Stimulated activated CD4-positive, alpha-beta T cell treated with anti-CD3 and anti-CD28 coated beads, Interleukin-2, amount 100 ng/mL, for 4 hours (primary cell): ENCODE data around the gene QSOX2.
A peak's percentile ranks its signal among the peaks of the same experiment; 100 is the strongest.
"Not testable (repeated sequence)": the region's sequence is repeated elsewhere in the genome, so short reads cannot be mapped to it uniquely, and the experiment has no call there.

Experiments used
- DNase-seq: peaks from one replicate; pipeline ENCODE4 v3.0.0-alpha.2; 2020; ENCODE audit warnings: low read depth

Gene QSOX2

DNA sequence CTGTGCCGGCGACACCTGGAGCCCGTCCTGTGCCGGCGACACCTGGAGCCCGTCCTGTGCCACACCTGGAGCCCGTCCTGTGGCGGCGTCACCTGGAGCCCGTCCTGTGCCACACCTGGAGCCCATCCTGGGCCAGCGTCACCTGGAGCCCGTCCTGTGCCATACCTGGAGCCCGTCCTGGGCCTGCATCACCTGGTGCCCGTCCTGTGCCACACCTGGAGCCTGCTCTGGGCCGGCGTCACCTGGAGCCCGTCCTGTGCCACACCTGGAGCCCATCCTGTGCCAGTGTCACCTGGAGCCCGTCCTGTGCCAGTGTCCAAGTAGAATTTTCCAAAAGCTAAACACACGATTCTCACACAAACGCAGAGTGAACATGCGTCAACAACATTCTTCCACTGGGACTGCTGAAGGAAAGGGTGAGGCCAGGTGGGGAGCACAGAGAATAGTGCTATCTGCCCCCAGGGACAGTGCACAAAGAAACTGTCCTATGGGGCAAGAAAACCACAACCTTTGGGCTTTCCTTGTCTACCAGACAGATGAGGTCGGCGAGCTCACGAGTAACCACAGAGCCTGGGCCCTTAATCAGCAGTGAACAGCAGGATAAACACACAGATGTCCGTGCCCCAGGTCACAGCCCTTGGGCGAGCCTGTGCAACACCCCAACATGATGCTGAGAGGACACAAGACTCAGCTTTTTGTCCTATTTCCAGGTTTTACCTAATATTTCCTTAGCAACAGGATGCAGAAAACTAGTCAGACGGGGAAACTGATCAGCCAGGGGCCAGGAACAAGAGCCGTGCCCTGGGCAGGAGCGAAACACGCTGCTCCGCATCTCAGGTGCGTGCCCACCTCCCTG is 7.9 kb downstream of the QSOX2 start:
- no peak for DNase-seq

DNA sequence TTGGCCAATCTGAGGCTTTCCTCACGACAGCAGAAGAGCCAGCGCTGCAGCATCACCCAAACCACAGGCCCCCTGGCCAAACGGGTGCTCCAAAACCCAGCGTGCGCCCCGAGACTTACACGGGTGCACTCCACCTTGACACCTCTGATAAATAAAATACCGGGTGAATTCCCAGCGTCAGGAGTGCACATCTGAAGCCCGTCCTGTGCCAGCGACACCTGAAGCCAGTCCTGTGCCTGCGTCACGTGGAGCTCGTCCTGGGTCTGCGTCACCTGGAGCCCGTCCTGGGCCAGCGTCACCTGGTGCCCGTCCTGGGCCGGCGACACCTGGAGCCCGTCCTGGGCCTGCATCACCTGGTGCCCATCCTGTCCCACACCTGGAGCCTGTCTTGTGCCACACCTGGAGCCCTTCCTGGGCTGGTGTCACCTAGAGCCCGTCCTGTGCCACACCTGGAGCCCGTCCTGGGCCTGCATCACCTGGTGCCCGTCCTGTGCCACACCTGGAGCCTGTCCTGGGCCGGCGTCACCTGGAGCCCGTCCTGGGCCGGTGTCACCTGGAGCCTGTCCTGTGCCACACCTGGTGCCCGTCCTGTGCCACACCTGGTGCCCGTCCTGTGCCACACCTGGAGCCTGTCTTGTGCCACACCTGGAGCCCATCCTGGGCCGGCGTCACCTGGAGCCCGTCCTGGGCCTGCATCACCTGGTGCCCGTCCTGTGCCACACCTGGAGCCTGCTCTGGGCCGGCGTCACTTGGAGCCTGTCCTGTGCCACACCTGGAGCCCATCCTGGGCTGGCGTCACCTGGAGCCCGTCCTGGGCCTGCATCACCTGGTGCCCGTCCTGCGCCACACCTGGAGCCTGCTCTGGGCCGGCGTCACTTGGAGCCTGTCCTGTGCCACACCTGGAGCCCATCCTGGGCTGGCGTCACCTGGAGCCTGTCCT is 8.9 kb downstream of the QSOX2 start:
- not testable (repeated sequence) for DNase-seq

DNA sequence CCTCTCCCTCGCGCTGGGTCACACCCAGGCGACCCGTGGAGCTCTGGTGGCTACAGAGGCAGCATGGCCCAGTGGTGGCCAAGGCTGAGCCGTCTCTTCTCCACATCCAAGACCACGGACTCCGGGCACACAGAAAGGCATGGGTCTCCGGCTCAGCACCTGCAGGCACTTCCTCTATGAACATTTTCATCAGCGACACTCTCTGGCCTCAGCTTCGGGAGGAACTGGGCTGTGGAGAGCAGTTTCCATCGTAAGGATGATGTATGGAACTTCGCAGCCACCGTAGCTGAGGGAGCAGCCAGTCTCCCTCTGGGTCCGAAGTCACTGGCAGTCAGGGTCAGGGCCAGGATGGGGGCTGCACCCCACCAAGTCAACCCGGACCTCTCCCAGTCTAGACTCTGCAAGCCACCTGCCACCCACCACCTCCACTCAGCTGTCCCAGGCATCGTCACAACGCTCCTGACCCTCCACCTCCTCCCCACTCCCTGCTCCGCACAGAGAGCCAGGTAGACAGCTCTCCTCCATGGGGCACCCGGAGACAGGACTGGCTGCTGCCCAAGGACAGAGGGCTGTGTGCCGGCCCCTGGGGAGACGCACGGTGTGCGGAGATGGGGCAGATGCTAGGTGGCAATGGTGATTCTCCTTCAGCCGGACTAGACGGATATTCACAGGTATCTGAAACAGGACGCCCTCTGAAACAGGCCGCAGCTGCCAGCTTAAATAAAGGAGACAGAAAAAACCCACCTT is 9.7 kb downstream of the QSOX2 start:
- DNase-seq, result no peak

DNA sequence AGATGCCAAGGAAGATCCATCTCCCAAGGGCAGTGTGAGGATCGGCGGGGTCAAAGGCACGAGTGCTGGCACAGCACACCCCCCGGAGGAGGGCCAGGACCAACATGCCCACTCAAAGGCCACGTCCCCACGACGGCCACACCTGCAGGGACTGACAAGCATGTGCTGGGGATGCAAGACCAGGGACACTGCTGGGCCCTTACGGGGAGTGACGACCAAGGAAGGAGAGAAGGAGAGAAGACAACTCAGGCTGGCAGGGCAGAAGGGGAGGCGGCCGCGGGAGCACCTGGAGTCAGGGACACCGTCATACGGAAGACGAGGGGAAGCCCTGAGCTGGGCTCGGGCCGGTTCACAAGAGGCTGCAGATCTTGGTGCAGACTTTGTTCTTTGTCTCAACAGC is 10.4 kb downstream of the QSOX2 start:
- DNase-seq, result no peak

DNA sequence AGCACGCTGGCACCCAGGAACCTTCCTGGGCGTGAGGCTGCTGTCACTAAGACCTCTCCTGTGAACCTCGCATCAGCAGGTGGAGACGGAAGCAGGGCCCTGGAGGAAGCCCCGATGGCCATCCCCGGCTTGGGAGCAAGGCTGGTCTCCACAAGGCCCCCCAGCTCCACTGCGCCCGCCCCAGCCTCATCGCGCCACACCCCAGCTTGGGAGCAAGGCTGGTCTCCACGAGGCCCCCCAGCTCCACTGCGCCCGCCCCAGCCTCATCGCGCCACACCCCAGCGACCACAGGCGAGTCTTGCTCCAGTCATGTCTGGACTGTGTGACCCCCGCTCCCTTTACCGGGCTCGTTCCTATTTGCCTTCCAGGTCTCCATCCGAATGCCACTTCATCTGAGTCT is 11.0 kb downstream of the QSOX2 start:
- no peak for DNase-seq

DNA sequence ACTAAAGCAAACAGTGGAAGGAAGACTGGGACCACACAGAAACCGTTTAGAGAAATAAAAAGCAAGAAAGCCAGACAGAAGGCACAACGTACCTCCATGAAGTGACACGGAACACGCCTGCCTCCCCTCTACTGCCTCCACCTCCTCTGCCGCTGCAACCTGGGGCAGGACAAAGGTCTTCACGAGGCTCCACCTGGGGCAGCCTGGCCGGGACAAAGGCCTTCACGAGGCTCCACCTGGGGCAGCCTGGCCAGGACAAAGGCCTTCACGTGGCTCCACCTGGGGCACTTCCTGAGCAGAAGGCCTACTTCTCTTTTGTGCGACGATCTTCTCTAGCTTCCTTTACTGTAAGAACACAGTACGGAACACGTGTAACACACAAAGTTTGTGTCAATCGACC is 11.7 kb downstream of the QSOX2 start:
- no peak for DNase-seq

DNA sequence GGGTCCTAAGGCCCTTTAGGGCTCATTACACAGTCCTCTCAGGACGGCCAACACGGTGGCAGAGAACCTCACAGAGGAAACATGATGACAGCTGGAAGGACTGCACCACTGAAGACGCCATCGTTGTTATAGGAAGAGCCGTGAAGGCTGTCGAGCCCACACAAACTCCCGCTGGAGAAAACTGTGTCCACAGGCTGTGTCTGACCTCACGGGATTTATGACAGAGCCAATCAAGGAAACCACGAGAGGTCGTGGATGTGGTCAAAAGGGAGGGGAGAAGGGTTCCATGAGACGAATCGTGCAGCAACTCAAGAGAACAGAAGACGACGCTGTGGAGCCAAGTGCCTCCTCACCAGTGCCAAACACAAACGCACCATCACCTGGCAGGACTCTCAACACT is 12.2 kb downstream of the QSOX2 start:
- no peak for DNase-seq

DNA sequence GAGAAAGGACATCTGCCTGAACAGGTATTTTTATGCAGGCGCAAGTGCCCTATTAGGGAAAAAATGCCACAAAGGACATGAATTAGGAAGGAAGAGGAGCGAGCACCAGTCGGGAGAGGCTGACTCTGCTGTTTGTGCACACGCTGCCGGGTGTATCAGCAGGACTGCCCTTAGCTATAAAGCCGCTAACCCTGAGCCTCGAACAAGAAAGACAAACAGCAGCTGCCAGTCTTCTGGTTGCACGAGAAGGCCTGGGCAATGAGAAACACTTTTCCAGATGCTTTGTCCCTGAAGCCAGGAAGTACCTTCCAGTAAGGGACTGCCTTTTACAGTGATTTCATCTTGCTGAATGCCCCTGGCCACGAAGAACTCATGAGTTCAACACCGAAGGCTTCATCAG is 12.6 kb downstream of the QSOX2 start:
- DNase-seq, result no peak

DNA sequence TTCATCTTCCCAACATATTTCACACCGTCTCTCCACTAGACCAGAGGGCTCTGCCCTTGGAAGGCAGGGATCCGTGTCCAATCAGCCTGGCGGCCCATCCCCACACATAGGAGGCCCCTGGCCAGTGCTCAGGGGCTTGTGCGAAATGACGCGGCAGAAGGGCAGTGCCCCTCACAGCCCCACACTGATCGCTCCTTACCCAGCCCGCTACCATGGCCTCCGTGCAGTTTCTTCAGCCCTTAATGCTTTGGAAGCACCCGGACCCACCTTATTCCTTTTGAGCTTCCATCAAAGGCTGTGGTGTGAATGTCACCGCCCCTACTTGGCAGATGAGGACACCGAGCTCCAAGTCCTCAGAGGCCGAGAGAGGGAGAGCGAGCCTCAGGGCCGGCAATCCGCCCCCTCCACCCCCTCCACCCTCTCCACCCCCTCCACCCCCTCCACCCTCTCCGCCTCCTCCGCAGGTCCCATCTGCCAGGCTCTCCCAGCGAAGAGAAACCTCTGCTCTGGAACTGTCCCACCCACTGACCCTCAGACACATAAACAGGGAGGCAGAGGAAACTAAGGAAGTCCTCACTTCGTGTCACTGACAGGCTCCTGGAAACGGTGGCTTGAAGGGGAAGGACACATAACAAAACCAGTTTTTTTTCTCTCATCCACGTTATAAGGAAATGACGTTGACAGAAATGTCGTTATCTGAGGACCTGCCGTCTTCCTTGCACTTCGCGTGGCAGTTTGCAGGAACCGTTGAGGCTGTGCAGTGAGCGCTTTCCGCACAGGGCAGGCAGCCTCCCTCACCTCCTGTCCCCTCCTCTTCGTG is 13.9 kb downstream of the QSOX2 start:
- DNase-seq, result no peak

DNA sequence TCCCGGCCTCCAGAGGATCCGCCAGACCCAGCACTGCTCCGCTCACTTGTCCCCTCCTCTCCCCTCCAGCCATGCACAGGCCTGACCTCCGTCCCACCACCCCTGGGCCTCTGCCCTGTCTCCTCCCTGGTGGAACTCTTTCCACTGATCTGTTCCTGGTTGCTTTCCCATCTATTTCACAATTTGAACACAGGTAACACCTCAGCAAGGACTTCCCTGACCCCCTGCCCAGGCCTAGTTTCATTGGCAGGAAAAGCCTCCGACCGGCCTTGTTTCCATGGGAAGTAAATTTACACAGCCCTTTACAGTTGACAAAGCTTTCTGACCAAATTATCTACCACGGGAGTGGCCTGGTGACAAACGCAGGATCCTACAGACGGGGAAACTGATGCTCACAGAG is 14.8 kb downstream of the QSOX2 start:
- DNase-seq, result no peak

DNA sequence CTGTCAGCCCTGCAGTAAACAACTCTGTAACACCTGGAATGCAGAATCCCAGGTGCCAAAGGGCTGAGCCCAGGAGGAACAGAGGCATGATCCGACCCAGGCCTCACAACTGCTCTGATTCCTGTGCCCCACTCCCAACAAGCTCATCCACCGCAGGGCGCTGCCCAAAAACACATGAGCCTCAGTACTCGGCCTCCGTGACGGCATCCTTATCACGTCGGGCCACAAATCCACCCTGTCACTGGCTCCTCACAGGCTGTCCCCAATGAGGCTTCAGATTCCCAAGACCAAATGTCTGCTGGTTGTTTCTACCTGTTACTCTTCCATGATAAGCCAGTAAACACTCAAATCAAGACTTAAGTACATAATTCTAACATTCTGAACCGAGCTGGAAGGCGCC is 15.2 kb downstream of the QSOX2 start:
- no peak for DNase-seq

DNA sequence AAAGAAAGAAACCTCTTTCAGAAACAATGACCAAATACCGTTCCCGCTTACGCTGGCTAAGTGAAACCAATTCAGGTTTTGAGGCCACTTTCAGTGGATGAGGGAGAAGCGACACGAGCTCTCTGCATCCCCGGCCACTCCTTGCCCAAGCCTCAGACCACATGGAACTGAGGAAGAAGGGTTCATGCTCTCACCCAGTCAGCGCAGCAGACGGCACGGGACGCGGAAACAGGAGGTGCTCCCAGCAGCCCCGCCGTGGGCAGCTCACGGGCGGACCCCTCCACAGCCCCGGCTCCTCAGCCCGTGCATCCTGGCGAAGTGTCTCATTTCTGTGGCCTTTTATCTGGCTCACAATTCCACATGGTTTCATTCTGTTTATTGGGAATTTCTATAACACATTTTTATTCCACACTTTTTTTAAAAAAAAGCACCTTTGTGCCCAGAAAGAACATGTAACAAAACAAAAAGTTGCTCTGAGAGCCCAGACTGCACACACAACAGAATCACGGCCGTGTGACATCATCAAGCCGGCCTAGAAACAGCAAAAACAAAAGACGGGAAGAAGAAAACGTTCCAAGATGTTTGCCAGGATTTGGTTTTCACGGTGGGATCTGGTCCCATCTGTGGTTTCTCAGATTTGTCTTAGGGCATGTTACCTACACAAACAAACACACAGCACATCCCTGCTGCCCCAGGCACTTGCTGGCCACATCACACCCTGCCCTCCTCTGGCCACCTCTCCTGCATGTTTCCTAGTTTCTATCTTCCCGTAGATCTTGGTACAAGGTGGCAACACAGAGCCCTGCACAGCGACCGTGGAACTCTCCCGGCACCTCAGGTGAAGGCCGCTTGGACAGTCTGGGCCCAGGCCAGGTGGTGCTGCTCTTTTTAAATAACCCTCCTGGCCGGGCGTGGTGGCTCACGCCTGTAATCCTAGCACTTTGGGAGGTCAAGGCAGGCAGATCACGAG is 16.2 kb downstream of the QSOX2 start:
- no peak for DNase-seq

DNA sequence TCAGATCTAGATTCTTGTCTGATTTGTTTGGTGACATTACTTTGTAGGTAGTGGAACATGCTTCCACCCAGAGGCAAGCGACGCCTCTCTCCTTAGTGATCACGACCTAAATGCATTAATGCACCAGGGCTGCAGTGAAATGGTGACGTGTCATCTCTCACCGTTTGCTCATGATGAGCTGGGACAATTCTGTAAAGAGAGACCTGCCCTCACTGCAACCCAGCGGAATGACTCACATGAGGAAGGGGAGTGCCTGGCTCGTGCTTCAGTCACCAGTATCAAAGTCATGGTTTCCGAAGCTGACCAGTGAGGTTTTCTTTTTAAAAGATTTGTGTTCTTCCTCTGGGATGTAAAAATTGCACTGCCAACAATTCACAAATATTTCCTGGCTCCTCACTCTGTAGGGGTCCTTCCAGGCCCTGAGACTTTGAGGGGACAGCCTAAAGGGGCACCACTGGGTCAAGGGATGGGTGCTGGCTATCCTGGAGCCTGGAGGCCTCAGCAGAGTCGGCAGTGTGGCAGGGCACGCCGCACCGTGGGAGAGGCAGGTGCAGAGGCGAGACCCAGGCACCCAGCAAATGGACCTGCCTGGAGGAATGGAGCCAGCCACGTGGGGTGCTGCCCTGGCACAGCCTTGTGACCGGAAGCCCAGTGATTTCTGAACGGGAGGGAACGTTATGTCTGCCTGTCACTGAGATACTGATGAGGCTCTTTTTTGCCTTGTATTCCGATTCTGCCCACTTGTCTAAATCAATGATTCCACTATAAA is 17.3 kb downstream of the QSOX2 start:
- no peak for DNase-seq

DNA sequence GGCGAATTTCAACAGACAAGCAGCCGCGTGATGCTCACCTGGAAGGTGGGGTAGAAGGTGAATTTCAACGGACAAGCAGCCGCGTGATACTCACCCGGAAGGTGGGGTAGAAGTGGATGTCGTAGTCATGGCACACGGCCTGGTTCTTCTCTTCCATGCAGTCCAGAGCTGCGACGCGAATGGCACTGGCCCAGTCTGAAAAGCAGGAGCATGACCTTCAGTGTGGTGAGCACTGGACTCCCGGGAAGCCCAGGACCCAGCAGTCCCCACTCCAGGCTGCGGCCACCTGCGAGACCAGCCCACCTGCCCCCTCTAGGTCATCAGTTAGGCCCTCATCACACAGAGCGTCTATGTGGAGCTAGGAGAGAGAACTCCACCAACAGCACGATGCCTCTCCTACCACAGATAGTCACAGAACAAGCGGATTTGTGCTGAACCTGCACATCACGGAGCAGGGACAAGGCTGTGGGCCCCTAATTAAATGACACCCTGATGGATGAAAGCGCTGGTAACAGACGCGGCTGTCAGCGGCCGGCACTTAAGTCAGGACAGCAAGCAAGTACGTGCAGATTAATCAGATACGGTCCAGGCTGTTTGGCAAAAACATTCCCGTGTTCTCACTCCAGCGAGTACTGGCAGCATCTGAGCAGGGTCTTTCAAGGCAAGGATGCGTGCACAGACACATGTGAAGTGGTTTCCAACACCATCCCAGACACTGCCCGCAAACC is 18.8 kb downstream of the QSOX2 start:
- DNase-seq, result no peak

DNA sequence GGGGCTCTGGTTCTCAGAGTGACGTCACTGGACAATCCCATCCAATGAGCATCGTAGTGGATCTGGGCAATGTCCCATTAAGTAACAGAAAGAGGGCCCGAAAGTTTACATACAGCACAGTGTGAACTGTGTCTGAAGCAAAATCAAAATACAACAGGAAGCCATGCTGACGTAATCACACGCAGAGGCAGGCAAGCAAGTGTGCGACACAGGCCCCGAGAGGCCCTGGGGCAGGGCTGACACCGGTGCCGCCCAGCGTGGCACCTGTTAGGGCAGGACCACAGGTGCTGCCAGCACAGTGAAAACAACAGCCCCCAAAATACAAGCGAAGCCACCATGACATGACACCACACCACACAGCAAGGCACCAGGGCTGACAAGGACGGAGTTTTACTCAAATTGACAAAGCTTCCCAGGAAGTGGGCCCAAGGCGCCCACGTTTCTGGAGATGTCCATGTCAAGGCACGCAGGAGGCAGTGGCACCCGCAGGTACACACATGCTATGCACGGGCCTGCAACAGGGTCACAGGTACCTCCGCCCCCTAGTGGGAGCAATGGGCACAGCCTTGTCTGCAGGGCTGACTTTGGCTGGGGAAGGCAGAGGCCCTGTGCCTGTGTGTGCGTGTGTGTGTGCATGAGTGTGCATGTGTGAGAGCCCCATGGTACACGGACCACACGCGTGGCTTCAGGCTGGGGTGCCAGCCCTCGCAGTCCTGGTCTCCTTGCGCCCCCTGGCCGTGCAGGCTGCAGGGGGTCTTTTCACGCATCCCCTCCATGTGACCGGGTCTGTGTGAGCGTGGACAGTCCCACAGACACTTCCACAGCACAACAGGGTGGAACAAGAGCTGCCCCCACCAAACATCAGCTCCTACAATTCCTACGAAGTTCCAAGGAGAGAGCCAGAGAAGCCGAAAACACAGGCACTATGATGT is 19.6 kb downstream of the QSOX2 start:
- peak; percentile 43 for DNase-seq

DNA sequence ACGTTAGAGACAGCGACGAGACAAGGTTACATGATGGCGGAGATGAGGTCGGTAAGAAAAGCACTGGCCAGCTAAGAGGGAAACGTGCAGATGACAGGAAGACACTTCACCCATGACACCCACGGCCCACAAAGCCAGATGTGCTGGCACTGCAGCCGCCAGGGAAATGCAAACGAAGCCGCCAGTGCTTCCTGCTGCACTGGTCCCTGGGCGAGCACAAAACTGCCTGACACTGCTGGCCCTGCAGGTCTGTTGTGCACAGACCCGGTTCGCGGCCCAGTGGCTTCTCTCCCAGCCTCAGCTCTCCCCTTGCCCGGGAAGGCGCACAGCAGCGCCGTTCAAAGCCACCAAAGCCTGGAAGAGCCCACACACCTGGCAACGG is 20.3 kb downstream of the QSOX2 start:
- no peak for DNase-seq

DNA sequence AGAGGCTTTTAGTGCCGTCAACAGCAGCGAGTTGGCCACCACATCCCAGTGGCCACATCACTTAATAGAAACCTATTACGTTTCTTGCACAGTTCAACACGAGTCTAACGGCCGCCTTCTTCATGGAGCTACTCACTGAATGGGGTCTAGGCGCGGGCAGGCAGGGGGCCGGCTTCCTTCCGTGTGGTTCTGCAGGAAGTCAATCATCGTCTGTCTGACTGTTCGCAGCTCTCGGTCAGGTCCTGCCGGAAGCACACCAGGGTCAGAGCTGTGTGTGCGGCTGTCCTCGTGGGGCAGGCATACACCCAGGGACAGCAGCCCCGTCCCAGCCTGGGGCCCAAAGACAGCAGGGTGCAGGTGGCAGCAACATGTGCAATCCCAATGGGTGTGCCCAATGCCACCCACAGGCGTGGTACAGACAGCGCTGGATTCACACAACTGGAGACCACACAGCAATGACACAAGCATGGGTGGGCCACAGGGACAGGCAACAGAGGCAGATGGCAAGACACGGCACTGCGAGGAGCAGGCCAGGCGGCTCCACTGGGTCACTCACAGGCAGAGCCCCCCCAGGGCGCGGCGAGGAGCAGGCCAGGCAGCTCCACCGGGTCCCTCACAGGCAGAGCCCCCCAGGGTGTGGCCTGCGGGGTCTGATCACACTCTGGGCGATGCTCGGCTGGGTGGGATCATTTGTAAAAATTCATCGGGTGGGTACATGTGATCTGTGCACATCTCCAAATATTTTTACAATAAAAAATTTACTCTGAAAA is 21.6 kb downstream of the QSOX2 start:
- no peak for DNase-seq
